Superior temporal gyrus (tissue), 1 donor: ENCODE measurements around the gene VPS54.
A peak's percentile ranks its signal among the peaks of the same experiment; 100 is the strongest.
"Not testable (repeated sequence)": the region's sequence is repeated elsewhere in the genome, so short reads cannot be mapped to it uniquely, and the experiment has no call there.

Source experiments
- DNase-seq: peaks from one replicate; pipeline ENCODE4 v3.0.0-alpha.2; 2016; ENCODE audit errors: extremely low spot score

The VPS54 gene

DNA sequence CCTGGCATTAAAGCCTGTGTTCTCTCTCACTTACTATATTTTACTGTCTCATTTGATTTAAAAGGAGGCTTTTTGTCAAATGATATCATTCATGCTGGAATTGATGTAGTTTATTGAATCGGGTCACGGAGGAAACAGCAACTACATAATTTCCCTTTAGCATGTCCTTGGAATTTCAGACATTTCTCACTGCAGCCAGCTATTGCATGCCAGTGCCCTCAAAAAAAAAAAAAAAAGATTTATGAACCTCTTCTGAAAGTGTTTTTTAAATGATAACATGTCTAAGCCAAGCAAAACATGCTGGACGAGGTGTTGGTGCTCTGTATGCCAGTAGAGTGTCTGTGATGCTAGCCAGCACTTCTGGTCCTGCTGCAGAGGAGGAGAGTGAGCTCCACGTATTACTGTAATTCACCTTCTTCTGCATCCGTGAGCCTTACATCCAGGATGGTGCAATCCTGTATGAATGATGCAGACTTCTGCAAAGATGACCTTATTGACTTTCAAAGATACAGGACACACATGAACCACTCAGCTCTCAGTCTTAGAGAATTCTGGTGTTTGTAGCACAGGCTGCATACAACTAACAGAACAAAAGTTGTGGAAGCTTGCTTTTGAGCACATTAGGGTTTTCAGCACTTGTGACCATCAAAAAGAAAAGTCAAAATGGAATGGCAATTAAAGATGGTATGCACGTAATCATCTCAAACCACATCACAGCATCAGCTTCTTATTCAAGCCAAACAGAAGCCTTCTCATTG lies 146.5 kb downstream of the VPS54 start:
- no peak for DNase-seq

DNA sequence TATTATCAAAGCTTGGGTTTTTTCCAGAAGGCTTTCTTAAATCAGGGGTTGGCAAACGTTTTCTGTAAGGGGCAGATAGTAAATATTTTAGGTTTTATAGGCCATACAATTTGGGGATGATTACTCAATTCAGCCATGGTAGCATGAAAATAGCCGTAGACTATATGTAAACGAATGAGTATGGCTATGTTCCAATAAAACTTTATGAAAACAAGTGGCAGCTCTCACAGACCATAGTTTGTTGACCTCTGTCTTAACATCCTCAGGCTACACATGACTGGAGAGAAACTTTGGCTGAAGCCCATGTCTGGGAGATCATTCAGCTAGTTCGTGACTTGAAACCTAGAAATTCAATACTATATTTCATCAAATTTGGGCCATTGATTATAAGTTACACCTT lies 147.4 kb downstream of the VPS54 start:
- DNase-seq = no peak

GRCh38 chr2:63870679-63871078 lies 148.5 kb downstream of the VPS54 start:
- no peak for DNase-seq

GRCh38 chr2:63866009-63866709 lies 153.1 kb downstream of the VPS54 start:
- no peak for DNase-seq

GRCh38 chr2:63865159-63865799 lies 153.9 kb downstream of the VPS54 start:
- DNase-seq = no peak

GRCh38 chr2:63863707-63864106 lies 155.5 kb downstream of the VPS54 start:
- no peak for DNase-seq

DNA sequence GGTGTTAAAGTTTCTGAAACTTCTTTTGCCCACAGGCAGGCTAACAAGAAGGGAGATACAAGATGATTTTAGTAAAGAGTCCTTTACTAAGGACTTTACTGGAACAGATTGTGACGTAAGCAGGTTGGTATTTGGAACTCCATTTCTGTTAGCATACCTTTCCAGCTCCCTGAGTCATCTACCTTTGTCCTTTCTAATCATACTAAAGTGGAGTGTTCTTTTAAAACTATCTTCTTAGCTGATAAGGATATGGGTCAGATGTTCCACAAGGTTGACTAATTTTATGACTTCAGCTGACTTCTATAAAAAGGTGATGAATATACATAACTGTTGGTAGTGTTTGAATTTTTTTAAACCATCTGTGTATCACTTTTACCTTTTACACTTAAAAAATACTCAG lies 156.4 kb downstream of the VPS54 start:
- no peak for DNase-seq

DNA sequence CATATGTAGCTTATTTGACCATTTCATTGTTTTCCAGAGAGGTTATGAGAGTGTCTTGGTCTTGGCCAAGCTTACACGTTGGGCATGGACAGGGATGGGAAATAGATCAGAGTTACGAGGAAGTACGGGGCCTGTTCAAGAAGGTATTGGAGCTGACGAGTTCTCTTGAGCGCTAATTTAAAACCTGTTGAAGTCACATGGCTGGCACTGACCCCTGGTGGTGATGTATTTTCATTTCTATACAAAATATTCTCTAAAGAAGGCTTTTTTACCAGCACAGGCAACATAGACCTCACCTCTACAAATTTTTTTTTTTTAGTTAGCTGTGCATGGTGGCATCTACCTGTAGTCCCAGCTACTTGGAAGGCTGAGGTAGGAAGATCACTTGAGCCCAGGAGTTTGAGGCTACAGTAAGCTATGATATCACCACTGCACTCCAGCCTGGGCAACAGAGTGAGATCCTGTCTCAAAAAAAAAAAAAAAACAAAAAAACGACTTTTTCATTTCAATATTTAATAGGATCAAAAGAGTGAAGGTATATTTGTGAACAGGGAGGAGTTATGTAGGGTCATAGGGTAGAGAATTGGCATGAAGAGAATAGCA lies 157.9 kb downstream of the VPS54 start:
- DNase-seq = peak; percentile 87

- DNase-seq = no peak
Observed at GRCh38 chr2:63858291-63858690, 160.9 kb downstream of the VPS54 start.

DNA sequence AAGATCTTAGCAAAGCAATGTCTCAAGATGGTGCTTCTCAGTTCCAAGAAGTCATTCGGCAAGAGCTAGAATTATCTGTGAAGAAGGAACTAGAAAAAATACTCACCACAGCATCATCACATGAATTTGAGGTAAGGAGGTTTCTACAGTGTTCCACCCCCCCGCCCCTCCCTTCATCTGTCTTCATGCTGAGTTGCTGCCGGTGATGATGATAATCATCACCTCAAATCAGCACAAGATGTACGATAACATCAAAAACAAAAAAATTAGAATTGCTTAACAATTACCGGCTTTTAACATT lies 163.0 kb downstream of the VPS54 start:
- DNase-seq = no peak

- no peak for DNase-seq
Observed at GRCh38 chr2:63855418-63856302, 163.6 kb downstream of the VPS54 start.

DNA sequence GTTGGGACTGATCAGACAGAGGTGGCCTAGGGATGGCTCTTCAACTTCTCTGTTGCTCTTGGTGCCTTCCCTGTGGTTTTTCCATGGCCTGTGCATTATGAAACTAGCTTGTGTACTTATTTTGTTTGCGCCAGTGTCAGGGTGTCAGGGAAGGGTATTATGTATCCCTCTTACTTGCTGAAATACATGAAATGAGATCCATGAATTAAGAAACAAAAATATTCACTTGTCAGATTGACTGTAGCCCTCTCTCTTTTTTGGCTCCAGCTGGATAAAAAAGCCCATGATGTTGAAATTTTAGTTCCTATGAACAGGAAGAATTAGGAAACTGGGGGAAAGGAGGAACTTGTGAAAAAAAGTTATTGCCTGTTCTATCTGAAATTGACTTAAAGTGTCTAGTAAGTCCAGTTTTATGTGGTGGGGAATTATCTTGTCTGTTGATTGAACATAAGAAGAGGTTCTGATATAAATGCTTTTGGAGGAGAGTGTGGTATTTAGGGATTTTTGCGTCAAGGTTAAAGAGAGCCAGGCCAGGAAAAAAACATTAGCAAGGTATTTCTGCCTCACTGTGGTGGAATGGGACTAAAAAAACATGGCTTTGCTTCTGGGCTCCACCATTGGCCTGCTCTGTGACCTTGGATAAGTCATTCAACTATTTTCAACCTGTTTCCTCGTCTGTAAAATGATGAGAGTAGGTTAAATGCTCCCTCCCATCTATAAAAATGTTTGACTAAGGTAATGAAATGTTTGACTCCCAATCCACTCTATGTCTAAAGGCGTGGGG lies 165.5 kb downstream of the VPS54 start:
- DNase-seq = no peak

GRCh38 chr2:63851691-63852311 lies 167.4 kb downstream of the VPS54 start:
- DNase-seq = no peak

GRCh38 chr2:63850649-63851048 lies 168.6 kb downstream of the VPS54 start:
- no peak for DNase-seq

- DNase-seq = no peak
Observed at GRCh38 chr2:63850204-63850571, 169.0 kb downstream of the VPS54 start.

DNA sequence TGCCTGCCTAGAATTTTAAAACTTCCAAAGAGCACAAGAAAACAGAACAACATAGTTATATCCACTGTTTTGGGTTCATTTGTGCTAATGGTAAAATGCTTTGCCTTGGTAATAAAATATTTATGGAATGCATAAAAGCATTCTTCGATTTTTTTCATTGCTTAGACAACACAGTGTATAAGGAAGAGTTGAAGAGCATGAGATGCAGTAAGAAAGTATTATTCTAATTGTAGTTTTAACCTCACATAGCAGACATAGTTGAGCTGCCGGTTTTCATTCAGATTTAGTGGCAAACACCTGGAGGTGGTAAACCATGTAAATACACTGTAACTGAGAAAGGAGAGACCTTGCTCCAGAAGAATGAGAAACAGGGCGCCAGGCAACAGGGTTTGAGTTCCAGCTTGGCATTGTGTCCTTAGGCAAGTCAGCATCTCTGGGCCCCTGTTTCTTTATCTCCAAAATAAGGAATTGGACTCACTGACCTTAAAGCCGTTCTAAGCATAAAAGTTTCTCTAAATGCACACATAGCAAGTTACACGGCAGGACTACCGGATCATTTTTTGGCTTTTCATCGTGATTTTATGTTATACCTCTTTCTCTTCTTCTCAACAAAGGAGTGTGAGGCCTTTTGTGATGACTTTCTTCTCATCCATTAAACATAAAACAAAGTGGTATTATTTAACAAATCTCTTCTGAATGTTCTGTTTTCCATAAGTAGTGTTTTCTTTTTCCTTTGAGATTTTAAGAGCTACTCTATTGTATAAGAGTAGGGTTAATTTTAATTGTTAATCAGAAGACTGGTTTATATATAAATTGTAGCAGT lies 169.6 kb downstream of the VPS54 start:
- peak; percentile 72 for DNase-seq

DNA sequence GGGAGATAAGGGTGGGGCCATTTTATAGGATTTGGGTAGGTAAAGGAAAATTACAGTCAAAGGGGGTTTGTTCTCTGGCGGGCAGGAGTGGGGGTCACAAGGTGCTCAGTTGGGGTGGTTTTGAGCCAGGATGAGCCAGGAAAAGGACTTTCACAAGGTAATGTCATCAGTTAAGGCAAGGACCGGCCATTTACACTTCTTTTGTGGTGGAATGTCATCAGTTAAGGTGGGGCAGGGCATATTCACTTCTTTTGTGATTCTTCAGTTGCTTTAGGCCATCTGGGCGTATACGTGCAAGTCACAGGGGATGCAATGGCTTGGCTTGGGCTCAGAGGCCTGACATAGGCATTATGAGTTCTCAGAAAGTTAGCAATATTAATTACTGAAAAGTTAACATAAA lies 171.7 kb downstream of the VPS54 start:
- not testable (repeated sequence) for DNase-seq

DNA sequence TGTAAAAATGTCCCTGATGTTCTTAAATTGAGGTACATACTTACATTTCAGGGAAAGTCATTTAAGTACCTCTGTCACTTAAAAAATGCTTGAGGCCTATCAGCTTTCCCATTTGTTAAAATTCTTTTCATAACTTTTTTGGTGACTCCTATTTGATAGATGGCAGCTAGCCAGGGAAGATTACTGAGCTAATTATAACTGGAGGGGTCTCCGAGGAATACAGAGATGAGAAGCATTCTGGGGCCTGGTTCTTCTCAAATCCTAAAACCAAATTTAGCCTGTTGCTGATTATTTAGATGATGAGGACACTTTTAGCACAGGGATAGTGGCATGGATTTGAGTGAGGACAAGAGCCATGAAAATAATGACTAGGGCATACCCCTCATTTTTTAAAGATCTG lies 172.7 kb downstream of the VPS54 start:
- DNase-seq = no peak

DNA sequence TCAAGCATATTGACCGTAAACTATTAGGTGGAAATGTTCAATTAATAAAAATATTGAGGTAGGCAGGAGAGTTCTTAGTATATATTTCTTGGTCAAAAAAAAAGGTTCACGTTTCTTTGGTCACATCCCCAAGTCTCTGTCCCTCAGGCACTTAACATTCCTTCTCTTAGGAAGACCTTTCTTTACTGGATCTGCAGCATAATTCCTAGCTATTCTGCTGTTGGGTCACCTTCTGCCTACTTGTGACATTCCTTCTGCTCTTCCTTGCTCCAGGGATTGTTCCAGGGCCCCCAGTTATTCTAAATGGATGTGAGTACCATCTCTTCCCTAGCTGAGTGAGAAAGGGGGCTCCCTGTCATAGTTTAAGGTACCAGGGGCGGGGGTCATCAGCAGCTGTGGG lies 173.4 kb downstream of the VPS54 start:
- no peak for DNase-seq

DNA sequence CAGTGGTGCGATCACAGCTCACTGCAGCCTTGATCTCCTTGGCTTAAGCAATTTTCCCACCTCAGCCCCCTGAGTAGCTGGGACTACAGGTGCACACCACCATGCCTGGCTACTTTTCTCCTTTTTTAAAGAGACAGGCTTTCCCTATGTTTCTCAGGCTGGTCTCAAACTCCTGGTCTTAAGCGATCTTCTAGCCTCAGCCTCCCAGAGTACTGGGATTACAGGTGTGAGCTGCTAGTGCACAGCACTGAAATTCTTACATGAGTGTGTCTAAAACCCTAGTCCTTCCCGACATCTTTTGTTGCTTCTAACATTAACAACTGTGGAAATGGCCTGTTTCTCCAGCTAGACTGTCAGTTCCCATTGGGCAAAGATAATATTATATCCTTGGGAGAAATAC lies 174.6 kb downstream of the VPS54 start:
- no peak for DNase-seq
